GM12878 (cell line): ENCODE results near the gene TMEM132D.

Source experiments
- CEBPB ChIP-seq, 2 experiments: fragments of 150-350 bp in 1 of 2; IDR thresholded peaks; 2 replicates each; pipeline ENCODE4 v1.6.1; 2012 to 2014; ENCODE audit warnings: low read depth in 2 of 2, low read length in 2 of 2, borderline replicate concordance in 1 of 2, inconsistent platforms in 1 of 2
- JUND ChIP-seq: IDR thresholded peaks from 2 replicates; pipeline ENCODE4 v1.6.1; 2012; ENCODE audit warnings: low read depth, mild to moderate bottlenecking, low read length, improper control_type of control experiment, moderate library complexity
- POLR2A ChIP-seq: IDR thresholded peaks from 2 replicates; pipeline ENCODE4 v1.6.1; 2011; ENCODE audit warnings: low read depth, mild to moderate bottlenecking, low read length
- SP1 ChIP-seq: IDR thresholded peaks from one replicate; pipeline ENCODE4 v1.6.1; 2011; ENCODE audit warnings: low read depth, low read length

DNA sequence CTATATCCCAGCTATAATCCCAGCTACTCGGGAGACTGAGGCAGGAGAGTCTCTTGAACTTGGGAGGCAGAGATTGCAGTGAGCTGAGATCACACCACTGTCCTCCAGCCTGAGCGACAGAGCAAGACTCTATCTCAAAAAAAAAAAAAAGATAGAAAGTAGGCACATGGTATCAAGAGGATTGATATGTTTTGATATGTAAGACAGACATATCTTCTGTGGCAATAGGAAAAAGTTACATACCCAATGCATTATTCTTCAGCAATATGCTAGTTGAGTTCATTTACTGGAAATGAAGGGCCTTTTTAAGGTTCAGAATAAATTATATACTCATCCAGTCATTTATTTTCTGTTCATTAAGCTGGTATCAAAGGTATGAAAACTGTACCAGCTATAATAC is 657.2 kb downstream of the TMEM132D start:
- no peak for TF ChIP-seq CEBPB (IDR thresholded peaks at IDR 0.05; ENCODE audit: borderline replicate concordance in 1 of 2, low read depth in 2 of 2, low read length in 2 of 2)
- no peak for TF ChIP-seq SP1
- no peak for TF ChIP-seq POLR2A
- no peak for TF ChIP-seq JUND
